ENCODE measurements around the gene MESP1.

MESP1 gene

DNA sequence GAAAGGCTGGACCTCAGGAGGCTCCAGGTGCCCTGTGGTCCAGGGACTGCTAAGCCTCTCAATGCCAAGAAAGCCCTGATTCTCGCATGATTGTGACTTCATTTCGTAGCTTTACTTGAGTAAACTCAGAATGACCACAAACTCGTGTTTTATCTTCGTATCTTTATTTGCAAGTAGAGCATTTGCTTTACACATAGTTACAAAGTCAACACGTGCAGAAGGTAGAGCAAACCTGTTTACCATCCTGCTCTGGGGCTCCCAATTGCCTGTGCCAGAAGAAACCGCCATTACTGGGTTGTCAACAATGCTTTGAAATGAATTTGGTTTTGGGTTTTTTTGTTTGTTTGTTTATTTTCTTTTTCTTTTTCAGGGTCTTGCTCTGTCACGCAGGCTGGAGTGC is 5.8 kb upstream of the MESP1 start:
- no peak for DNase-seq

DNA sequence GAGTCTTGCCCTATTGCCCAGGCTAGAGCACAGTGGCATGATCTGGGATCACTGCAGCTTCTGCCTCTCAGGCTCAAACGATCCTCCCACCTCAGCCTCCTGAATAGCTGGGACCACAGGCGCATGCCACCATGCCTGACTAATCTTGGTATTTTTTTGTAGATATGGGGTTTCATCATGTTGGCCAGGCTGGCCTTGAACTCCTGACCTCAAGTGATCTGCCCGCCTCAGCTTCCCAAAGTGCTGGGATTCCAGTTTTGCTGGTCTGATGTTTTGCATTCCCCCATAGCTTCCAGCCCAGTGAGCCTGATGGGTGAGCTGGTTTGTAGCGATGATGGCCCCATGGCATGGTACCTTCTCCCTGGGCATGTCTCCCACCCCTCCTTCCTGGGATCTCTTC is 4.7 kb upstream of the MESP1 start:
- DNase-seq, result no peak

DNA sequence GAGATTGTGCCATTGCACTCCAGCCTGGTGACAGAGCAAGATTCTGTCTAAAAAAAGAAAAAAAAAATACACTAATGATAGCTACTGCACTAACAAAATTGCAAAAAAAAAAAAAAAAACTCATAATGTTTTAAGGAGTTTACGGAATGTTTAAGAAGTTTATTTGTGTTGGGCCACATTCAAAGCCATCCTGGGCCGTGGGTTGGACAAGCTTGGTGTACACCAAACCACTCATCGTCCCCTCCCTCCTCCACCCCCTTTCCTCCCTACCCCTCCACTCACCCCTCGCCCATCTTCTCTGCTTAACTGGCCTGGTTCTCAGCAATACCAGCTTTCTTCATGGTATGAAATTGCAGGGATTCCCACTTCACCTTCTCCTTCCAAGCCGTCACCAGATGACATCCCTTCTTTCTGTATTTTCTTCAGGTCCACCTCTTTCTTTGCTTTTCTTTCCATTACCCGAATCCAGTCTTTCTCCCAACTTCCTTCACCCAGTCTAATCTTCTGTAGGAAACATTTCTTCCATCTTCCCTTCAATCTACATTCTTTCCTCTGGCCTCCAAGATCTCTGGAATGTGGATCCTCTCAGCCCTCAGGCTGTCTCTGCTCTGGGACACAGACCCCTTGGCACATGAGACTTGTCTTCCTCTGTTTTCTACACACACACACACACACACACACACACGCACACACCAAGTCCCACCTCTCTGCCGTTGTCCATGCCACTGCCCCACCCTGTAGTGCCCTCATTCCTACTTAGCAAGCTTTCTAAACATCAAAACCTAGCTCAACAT is 3.5 kb upstream of the MESP1 start:
- DNase-seq, result no peak

DNA sequence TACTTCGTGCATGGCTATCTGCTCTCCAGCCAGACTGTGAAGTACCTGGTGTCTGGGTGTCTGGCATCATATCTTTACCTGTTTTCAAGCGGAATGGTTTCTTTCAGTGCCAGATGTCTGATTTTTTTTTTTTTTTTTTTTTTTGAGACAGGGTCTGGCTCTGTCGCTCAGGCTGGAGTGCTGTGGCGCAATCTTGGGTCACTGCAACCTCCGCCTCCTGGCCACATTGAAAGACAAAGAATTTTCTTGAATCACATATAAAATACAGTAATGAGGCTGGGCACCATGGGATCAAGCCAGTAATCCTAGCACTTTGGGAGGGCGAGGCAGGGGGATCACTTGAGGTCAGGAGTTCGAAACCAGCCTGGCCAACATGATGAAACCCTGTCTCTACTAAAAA is 2.8 kb upstream of the MESP1 start:
- no peak for DNase-seq

DNA sequence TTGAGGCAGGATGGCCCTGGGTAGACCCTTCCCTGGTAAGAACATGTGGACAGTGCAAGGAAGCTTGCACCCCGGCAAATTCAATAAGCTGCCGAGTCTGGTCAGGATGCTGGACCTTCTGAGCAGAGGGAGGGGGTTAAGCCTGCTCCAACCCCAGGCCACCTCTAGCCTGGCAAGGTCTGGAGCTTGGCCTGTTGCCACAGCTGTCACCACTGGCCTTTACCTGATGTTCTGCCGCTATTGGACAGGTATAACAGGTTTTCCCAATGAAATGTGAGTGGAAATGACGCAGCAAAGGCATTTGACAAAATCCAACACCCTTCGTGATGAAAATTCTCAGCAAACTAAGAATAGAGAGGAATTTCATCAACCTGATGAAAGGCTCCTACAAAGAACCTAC is 699 bp upstream of the MESP1 start:
- DNase-seq, result no peak

DNA sequence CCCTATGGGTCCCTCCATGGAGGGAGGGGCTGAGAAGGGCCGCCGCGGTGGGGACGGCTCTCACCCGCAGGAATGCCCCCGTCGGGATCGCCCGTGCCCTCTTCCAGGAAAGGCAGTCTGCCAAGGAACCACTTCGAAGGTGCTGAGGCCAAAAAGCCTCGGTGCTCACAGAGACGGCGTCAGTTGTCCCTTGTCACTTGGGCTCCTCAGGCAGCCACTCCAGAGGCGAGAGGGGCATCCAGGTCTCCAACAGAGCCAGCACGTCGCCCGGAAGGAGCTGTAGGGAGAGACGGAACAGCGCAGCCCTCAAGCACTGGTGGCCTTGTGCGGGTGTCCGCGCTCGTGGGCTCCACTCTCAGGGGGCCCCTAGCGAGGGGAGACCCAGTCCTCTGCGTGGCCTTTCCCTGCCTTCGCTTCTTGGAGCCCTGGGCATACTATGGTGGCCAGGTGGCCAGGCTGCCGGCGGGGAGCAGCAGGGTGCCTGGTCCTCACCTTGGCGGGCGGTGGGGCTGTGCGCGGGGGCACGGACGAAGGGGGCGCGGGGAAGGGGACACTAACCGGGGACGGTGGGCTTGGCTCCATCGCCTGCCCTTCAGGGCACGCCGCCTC is 994 bp downstream of the MESP1 start:
- no peak for DNase-seq

DNA sequence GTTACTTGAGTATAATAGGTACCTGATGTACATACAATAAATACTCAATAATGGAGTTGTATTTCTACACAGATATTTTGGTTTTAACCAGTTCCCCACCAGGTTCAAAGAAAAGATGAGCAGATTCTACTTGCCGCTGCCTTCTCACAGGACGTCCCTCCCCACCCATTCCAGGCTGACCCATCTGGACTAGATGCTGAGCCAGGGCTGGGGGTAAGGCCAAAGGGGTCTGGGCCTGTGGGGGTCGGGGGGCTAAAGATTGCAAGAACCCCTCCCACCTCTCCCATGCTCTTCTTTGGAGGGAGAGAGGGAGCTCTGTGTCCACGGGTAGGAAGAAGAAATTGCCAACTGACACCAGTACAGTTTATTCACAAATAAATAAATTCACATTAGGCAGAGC is 1.5 kb downstream of the MESP1 start:
- DNase-seq, result no peak

DNA sequence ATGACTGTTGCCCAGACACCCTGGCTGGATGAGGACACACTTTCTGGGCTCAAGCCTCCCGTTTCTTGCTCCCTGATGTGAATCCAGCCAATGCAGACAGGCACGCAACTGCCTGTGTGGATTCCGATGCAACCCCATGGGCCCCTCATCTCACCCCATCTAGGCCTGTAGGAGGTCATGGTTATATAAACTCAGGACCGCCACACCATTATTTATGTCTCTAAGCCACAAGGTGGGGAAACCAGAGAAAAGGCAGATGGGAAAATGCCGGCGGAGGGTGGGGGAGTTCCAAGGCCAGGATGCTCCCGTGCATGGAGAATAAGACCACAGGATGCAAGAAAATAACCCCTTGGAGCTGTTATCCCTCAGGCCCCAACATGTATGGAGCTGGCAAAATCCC is 2.0 kb downstream of the MESP1 start:
- no peak for DNase-seq

DNA sequence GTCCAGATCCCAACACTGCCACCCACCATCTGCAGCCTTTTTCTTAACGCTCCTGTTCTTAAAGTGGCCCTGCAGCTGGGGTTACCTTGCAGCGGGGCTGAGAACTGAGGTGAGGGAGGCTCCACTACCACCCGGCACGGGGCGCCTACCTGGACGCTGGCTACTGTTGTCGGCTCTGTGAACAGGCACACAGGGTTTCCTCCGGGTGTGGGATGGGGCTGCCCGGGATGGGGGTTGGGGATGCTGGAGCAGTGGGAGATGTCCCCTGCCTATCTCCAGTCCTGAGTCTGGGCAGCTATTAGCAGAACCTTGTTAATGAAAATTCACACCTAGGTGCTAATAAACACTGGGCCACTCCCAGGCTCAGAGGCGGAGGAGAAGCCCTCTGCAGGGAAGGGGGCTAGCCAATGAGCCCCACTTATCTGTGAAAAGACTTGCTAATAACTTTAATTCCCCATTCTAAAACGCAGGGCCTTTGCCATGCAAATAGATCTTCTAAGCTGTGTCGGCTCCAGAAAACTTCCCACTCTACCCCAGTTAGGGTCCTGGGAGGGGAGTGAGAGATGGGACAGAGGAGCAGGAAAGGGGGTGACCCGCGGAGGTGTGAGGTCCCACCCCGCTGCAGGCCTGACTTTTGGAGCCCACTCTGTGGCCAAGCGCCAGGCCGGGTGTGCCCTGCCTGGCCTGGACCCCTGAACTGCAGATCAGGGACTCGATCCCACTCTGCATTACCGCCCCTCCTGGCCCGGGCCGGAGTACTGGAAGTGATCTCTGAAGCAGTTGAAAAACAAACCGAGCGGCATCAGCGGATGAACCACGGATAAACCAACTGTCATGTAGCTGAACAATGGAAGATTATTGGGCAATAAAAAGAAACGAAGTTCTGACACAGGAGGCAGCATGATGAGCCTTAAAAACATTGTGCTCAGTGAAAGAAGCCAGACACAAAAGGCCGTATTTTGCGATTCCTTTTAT is 3.1 kb downstream of the MESP1 start:
- no peak for DNase-seq

DNA sequence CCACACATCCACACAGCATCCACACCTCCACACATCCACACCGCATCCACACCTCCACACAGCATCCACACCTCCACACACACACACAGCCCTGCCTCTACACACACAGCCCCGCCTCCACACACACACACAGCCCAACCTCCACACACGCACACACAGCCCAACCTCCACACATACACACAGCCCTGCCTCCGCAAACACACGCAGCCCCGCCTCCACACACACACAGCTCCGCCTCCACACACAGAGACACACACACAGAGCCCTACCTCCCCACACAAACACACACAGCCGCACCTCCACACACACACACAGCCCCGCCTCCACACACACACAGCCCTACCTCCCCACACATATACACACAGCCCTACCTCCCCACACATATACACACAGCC is 4.7 kb downstream of the MESP1 start:
- no peak for DNase-seq

DNA sequence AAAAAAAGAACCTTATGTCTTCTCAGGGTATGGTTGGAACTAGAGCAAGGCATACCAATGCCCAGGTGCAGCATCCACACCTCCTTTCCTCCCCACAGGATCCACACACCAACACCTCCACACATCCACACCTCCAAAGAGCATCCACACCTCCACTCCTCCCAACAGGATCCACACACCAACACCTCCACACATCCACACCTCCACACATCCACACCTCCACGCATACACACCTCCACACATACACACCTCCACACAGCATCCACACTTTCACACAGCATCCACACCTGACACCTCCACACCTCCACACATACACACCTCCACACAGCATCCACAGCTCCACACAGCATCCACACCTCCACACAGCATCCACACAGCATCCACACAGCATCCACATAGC is 5.3 kb downstream of the MESP1 start:
- no peak for DNase-seq

DNA sequence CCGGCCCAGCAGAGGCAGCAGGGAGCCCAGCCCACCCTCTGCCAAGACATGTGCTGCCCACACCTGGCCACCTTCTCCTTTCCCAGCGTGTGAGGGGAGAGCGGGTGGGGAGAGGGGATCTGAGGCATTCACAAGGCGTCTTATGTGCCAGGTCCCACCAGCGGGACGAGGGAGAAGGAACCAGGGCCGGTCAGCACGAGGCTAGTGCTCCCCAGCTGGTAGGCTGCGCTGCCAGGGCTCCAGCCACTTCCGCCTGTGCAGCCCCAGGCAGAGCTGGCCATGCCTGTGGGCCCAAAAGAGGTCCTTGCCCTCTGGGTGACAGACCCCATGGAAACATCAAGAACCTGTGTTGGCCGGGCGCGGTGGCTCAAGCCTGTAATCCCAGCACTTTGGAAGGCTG is 5.9 kb downstream of the MESP1 start:
- no peak for DNase-seq

DNA sequence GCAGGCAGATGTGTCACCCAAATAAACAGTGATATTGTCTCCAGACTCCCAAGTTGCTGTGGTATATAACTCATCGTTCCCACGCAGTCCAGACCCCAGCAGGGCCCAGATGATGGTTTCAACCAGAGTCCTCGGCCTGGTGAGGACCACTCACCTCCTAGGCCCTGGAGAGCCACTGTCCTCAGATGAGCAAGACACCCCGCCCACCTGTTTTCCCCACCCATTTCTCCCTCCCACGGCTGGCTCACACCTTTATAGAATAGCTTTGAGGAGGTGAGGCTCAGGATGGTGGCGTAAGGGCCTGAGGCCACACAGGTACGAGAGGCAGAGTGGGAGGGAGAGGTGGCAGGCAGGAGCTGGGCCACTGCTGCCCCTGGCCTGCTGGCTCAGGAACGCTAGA is 7.5 kb downstream of the MESP1 start:
- DNase-seq, result no peak

DNA sequence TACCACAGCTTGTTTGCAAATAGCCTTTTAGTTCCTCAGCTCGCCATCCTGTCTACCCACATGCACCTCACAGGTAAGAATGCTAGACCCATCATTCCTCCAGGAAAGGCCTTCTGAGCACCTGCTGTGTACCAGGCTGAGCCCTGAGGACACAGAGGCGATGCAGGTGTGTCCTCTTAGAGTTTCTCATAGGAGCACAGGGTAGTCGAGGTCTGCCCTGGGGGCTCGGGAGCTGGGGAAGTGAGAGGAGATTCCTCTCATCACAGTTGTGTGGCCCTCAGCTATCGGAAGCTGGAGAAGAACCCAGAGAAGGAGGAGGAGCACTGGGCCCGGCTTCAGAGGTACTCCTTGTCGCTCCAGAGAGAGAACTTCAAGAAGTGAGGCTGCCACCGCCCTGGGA is 8.0 kb downstream of the MESP1 start:
- DNase-seq, result no peak

DNA sequence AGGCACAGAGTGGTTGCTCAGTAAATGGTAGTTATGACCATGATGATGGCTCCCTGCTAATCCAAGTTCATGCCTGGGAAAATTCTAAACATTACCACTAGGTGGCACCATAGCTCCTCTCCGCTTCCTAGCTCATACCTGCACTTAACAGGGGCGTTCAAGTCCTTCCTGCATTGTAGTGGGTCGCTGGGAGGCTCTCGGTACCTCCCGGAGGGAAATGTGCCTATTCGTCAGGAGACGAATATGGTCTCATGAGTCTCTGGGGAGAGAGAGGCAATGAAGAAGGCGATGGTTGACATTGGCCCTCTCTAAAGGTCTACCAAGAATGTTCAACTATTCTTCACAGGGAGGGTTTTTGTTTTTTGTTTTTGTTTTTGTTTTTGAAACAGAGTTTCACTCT is 10.9 kb downstream of the MESP1 start:
- DNase-seq, result peak; percentile 33

DNA sequence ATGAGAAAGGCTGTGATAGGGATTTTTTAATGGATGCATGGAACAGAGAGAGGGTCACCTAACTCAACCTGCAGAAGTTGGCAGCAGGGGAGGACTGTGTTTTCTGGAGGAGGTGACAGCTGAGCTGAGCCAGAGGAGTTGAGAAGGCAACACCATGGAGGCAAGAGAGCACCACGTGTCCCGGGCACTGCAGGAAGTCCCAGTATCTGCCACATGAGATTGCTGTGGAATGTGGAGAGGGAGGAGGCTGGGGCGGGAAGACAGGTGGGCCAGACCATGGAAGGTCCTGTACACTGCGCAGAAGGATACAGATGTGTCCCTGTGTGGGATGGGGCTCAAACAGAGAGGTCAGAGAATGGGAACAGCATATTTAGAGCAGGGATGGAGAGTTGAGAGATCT is 15.3 kb downstream of the MESP1 start:
- no peak for DNase-seq

DNA sequence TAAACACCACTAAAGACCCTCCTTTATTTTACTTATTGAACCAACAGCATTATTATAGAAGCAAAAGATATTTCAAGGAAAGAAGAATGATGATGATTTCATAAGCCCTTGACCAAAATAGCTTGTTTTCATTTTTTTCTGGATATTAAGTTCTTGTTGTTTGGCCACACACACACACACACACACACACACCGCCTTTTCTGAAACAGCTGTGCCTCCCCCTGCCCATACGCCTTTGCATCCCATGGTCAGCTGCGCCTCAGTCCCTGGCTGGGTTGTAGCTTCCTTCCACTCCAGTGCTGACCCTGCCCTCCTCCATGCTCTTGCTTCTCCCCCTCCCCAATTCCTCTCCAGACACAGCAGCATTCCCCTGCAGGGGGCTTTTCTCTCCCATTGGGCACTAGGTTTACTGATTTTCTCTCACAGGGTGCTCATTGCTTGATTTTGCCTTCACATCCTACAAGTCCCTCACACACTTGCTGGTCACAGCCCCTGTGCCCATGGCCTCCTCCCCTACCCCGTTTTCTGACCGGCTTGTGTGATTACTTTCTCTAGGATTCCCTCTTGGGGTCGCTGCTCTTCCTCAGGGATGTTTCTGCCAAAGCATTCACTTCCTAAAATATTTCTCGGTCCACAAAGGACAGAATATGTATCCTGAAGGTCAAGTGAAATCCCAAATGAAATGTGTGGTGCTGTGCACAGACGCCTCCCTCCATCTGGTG is 18.4 kb downstream of the MESP1 start:
- no peak for DNase-seq

DNA sequence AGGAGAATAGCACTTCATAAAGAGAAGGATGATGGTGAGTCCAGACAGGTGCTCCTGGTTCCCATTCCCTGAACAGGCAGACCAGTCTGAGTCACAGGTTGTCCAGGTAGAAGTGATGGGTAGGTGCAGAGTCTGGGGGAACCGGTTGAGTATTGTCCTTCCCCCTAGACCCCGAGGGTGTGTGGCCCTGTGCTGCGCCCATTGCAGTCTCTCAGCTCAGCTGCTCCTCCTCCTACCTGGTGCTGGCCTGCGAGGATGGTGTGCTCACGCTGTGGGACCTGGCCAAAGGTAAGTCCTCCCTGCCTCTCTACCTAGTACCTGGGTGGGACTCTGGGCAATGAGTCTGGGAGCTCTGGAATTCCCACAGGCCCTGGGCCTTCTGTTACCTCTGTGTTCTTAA is 19.8 kb downstream of the MESP1 start:
- DNase-seq, result no peak

DNA sequence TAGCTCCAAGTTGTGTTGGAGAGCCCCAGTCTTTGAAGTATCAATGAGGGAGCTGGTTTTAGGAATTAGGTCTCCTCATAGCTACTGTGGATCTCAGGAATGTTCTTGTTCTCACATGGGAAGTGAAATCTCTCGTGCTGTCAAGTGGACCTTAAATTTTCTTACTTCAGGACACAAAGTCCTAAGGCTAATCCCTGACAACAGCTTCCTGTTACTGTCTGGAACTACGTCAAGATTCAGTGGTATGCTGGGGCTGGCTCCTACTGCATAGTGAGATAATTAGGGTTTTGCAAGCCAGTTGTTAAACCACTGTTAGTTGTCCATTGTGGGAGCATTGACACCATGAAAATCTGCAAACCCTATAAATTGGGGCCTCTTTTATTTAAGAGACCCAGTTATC is 22.8 kb downstream of the MESP1 start:
- no peak for DNase-seq

DNA sequence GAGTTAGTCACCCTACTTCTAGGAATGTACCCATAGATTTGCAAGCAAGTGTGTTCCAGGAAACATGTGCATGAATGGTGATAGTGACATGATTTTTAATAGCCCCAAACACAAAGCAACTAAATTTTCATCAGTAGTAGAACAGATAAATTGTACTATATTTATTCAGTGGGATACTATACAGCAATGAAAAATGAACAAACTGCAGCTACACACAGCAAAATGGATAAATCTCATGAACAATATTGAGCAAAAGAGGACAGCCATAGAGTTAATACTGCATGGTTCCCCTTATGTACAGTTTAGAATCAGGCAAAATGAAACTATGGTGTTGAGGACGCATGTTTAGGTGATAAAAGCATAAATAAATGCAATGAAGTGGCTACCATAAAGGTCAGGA is 26.0 kb downstream of the MESP1 start:
- DNase-seq, result no peak

DNA sequence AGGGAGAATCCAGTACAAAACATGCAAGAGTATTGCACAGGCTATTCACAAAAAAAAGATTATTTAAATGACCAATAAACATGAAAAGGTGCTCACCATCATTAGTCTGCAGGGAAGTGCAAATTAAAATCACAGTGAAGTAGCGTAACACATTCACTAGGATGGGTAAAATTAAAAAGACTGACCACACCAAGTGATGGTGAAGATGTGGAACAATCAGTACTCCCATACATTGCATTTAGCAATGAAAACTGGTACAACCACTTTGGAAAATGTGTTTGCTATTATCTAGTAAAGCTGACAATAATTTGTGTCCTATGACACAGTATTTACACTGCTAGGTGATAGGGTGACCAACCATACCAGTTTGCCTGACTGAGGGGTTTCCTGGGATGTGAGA is 26.4 kb downstream of the MESP1 start:
- no peak for DNase-seq

DNA sequence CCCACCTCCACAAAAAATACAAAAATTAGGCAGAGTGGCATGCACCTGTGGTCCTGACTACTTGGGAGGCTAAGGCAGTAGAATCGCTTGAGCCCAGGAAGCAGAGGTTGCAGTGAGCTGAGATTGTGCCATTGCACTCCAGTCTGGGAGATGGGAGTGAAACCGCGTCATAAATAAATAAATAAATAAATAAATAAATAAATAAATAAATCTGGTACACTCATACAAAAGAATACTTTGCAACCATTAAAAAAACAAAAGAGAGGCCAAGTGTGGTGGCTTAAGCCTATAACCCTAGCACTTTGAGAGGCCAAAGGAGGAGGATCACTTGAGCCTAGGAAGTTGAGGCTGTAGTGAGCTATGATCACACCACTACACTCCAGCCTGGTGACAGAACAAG is 28.0 kb downstream of the MESP1 start:
- no peak for DNase-seq

DNA sequence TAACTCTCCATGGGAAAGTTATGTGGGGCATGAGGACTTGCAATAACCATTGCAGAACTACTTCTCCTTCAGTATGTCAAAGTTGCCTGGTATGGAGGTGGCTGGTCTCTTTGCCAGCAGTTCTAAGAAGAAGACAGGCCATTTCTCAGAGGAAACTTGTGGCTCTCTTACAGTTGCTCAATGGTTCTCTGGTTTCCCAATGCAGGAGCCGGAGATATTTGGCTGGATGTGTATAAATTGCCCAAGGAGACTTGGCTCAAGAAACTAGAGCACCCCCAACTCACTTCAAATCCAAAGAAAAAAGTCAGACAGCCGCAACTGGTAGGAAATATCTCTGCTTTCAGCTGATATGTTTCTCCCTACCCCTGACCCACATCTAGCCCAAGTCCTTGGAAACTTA is 36.3 kb downstream of the MESP1 start:
- DNase-seq, result no peak
